Esophagus squamous epithelium (tissue), 5 donors: Measurements from ENCODE around the gene GAB2. TPM values are rescaled to one million over a fixed set of nuclear protein-coding genes. Genes with fewer than 3 reads are reported as not detected.

Experiments
- DNase-seq: peaks from one replicate; lab custom pipeline; 2025; lab: John Stamatoyannopoulos, UW
- H3K27ac ChIP-seq, 4 donors: fragments of 200-600 bp; sonication (generic); one replicate each; pipeline ENCODE4 v1.5.1; 2016 to 2019; ENCODE audit warnings: mild to moderate bottlenecking in 1 of 4
- H3K27me3 ChIP-seq, 4 donors: fragments of 200-600 bp; sonication (generic); 1 replicate in 3 of 4; 2 replicates in 1 of 4; pipeline versions ENCODE4 v1.5.1 to v1.6.0; 2017 to 2021; ENCODE audit warnings: antibody characterized with exemption in 1 of 4
- H3K36me3 ChIP-seq, 3 donors: fragments of 200-600 bp; sonication (generic); one replicate each; pipeline ENCODE4 v1.5.1; 2016 to 2019
- H3K4me1 ChIP-seq, 3 donors: fragments of 200-600 bp; sonication (generic); one replicate each; pipeline ENCODE4 v1.5.1; 2017 to 2019
- H3K4me3 ChIP-seq, 4 donors: fragments of 200-600 bp; sonication (generic); 1 replicate in 3 of 4; 2 replicates in 1 of 4; pipeline ENCODE4 v1.5.1; 2016 to 2019; ENCODE audit warnings: mild to moderate bottlenecking in 2 of 4, moderate library complexity in 1 of 4
- H3K9me3 ChIP-seq, 3 donors: fragments of 200-600 bp; sonication (generic); one replicate each; pipeline ENCODE4 v1.5.1; 2016 to 2019
- CTCF ChIP-seq, 6 experiments: fragments of 450-650 bp in 4 of 6; fragments of 200-600 bp in 2 of 6; sonication (generic) in 2 of 6; IDR thresholded peaks; one replicate each; pipeline ENCODE4 v1.5.1; 2016 to 2019; ENCODE audit warnings: antibody characterized with exemption in 6 of 6, mild to moderate bottlenecking in 4 of 6, moderate library complexity in 4 of 6
- POLR2A ChIP-seq, 4 donors: fragments of 450-650 bp; IDR thresholded peaks; one replicate each; pipeline ENCODE4 v1.6.1; 2017; ENCODE audit warnings: antibody characterized with exemption in 4 of 4, mild to moderate bottlenecking in 4 of 4, moderate library complexity in 3 of 4
- WGBS, 2 donors: methylation state at CpG; one replicate each; pipeline ENCODE4 v1.1.5; 2018; 5-methylcytosine and 5-hydroxymethylcytosine counted together
- intact Hi-C: fragments of 100-400 bp; cut with DNase I; formaldehyde crosslinking; loops from one replicate; pipeline ENCODE4 v1.15.0; 2022
- total RNA-seq, 4 donors: library from RNA; depleted of rRNA; stranded (reverse); fragments of >200 nt; gene quantifications; one replicate each; pipeline ENCODE4 v1.1.0, GENCODE V29; 2016
- donor health status: DM: yes; HTN: yes; CAD: no.

The GAB2 gene
- total RNA-seq, 4 donors from 2014 or later: 4.6 to 23.7 (median 11.2) TPM

GRCh38 chr11:78213526-78214330, 203.9 kb downstream of the GAB2 start:
- Histone ChIP-seq H3K4me1 (no peaks in the 10 kb centered on the region), H3K4me3 (no peak overlapping the region), H3K27ac (no peak overlapping the region), H3K36me3 (peaks cover 0 to 84% (median 7%) of the 10 kb centered on the region in 3 donors), H3K9me3 (no peaks in the 10 kb centered on the region), H3K27me3 (no peaks in the 10 kb centered on the region)
- 69% methylated on average over 5 of the region's 8 CpGs; no CpG with 5 or more reads in 1 of the 2 donors for WGBS, 2 donors
- intact Hi-C loops: no loop called here
- no peak for DNase-seq
- TF ChIP-seq POLR2A (IDR thresholded peaks at IDR 0.05): no peak
- TF ChIP-seq CTCF (IDR thresholded peaks at IDR 0.05): no peak

- H3K9me3 ChIP-seq: no peaks in the 10 kb centered on the region
- H3K27me3 ChIP-seq: no peaks in the 10 kb centered on the region
- DNase-seq: no peak
- intact Hi-C loops: no loop called here
- WGBS, 2 donors: 77 to 96% methylated on average over 7 to 9 of the region's 11 CpGs
- H3K36me3 ChIP-seq: peaks cover 0 to 82% (median 7%) of the 10 kb centered on the region in 3 donors
- H3K27ac ChIP-seq: peak overlapping the region in 1 of 4 donors; percentile 19
- no peak overlapping the region for H3K4me3 ChIP-seq
- no peak for TF ChIP-seq CTCF (IDR thresholded peaks at IDR 0.05)
- no peak for TF ChIP-seq POLR2A (IDR thresholded peaks at IDR 0.05)
- H3K4me1 ChIP-seq: no peaks in the 10 kb centered on the region
Observed at GRCh38 chr11:78212586-78213371, 204.8 kb downstream of the GAB2 start.

GRCh38 chr11:78211565-78211964, 206.1 kb downstream of the GAB2 start:
- H3K4me1 ChIP-seq: no peaks in the 10 kb centered on the region
- no peak overlapping the region for H3K27ac ChIP-seq
- H3K4me3 ChIP-seq: no peak overlapping the region
- no peak for DNase-seq
- 93 to 100% methylated on average over 5 of the region's 5 CpGs for WGBS, 2 donors
- no peaks in the 10 kb centered on the region for H3K9me3 ChIP-seq
- H3K27me3 ChIP-seq: no peaks in the 10 kb centered on the region
- TF ChIP-seq CTCF (IDR thresholded peaks at IDR 0.05) (no peak), POLR2A (IDR thresholded peaks at IDR 0.05) (no peak)
- H3K36me3 ChIP-seq: peaks cover 0 to 81% (median 7%) of the 10 kb centered on the region in 3 donors
- intact Hi-C loops: no loop called here

- H3K36me3 ChIP-seq: peaks cover 0 to 79% (median 7%) of the 10 kb centered on the region in 3 donors
- TF ChIP-seq CTCF (IDR thresholded peaks at IDR 0.05) (no peak), POLR2A (IDR thresholded peaks at IDR 0.05) (no peak)
- H3K4me1 ChIP-seq: no peaks in the 10 kb centered on the region
- H3K27ac ChIP-seq: no peak overlapping the region
- WGBS, 2 donors: 91% methylated on average over 13 to 20 of the region's 31 CpGs
- H3K27me3 ChIP-seq: no peaks in the 10 kb centered on the region
- intact Hi-C loops: no loop called here
- H3K9me3 ChIP-seq: no peaks in the 10 kb centered on the region
- no peak overlapping the region for H3K4me3 ChIP-seq
- DNase-seq: no peak
Observed at GRCh38 chr11:78210000-78210608, 207.5 kb downstream of the GAB2 start.
